ENCODE data around the gene C1QTNF8. TPM values are rescaled to one million over a fixed set of nuclear protein-coding genes. Genes with fewer than 3 reads are reported as not detected.

Gene C1QTNF8
- polyA plus RNA-seq, 1 donor (not counting 4 experiments of a cell fraction or from before 2014, with no cell fraction given), result not detected

GRCh38 chr16:1082266-1082951 is 13.6 kb downstream of the C1QTNF8 start:
- FAIRE-seq (no peak), DNase-seq (ENCODE audit: low read depth, low spot score) (no peak)
- H3K36me3 ChIP-seq (ENCODE audit: control insufficient read depth in 2 of 2, extremely low read depth in 1 of 2, insufficient read depth in 2 of 2, low read length in 2 of 2), result no peaks in the 10 kb centered on the region
- H3K9me1 ChIP-seq (ENCODE audit: control insufficient read depth, extremely low read depth, insufficient read depth, low read length), result no peaks in the 10 kb centered on the region
- no peaks in the 10 kb centered on the region for H3K79me2 ChIP-seq (ENCODE audit: control insufficient read depth, insufficient read depth, low read length)
- no peak overlapping the region for H3K9ac ChIP-seq (ENCODE audit: control insufficient read depth, extremely low read depth, insufficient read depth, low read length)
- no peak overlapping the region for H3K27ac ChIP-seq (ENCODE audit: control insufficient read depth, insufficient read depth, low read length)
- H3K27me3 ChIP-seq (ENCODE audit: control insufficient read depth, extremely low read depth, insufficient read depth, low read length), result peaks cover 19% of the 10 kb centered on the region
- no peak overlapping the region for H3K4me3 ChIP-seq (ENCODE audit: control insufficient read depth in 2 of 3, extremely low read depth in 1 of 3, insufficient read depth in 2 of 3, low read depth in 1 of 3, low read length in 3 of 3)
- H3K4me2 ChIP-seq (ENCODE audit: control insufficient read depth, extremely low read depth, insufficient read depth, low read depth, low read length), result no peak overlapping the region
- no peak overlapping the region for H2AFZ ChIP-seq (ENCODE audit: control insufficient read depth, low read length)
- TF ChIP-seq EZH2 (IDR thresholded peaks at IDR 0.05; ENCODE audit: low read length), result no peak
- TF ChIP-seq, protein P1, sequence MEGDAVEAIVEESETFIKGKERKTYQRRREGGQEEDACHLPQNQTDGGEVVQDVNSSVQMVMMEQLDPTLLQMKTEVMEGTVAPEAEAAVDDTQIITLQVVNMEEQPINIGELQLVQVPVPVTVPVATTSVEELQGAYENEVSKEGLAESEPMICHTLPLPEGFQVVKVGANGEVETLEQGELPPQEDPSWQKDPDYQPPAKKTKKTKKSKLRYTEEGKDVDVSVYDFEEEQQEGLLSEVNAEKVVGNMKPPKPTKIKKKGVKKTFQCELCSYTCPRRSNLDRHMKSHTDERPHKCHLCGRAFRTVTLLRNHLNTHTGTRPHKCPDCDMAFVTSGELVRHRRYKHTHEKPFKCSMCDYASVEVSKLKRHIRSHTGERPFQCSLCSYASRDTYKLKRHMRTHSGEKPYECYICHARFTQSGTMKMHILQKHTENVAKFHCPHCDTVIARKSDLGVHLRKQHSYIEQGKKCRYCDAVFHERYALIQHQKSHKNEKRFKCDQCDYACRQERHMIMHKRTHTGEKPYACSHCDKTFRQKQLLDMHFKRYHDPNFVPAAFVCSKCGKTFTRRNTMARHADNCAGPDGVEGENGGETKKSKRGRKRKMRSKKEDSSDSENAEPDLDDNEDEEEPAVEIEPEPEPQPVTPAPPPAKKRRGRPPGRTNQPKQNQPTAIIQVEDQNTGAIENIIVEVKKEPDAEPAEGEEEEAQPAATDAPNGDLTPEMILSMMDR (optimal IDR thresholded peaks at IDR 0.05 in 1 of 3, IDR thresholded peaks at IDR 0.05 in 1 of 3, conservative IDR thresholded peaks at IDR 0.05 in 1 of 3; ENCODE audit: extremely low read depth in 1 of 3, insufficient read depth in 2 of 3, low read length in 3 of 3), result no peak
- no peaks in the 10 kb centered on the region for H3K4me1 ChIP-seq (ENCODE audit: control insufficient read depth, extremely low read depth, insufficient read depth, low read length)
- peaks cover 5% of the 10 kb centered on the region for H3K9me3 ChIP-seq (ENCODE audit: control insufficient read depth, low read depth, low read length)
- dilution Hi-C loops (cut with MboI; ENCODE audit: extremely low pct_ligation_motif_present, low sequenced_read_pairs), result no loop called here
- H4K20me1 ChIP-seq (ENCODE audit: control insufficient read depth, extremely low read depth, insufficient read depth, low read length), result no peaks in the 10 kb centered on the region

DNA sequence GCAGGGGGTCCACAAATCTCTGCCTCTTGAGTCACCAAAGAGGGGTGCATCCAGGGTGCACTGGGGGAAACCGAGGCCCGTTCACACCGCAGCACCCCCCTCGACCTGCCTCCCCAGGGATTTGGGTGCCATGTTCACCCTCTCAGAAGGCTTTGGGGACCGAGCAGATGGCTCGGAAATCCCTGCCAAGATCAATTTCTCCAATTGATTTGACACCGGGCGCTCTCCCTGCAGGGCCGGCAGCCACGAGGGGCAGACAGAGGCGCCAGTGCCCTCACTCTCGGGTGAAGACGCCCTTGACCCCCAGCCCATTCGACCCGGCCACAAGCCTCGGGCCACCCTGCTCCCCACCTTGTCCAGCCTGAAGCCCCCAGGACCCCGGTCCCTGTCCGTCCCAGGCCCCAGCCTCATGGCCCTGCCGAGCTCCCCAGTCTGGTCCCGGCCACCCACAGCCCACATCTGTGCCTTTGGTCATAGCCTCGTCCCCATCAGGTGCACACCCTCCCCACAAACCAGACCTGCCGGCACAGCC is 14.2 kb downstream of the C1QTNF8 start:
- Histone ChIP-seq H3K4me3 (ENCODE audit: control insufficient read depth in 2 of 3, extremely low read depth in 1 of 3, insufficient read depth in 2 of 3, low read depth in 1 of 3, low read length in 3 of 3) (no peak overlapping the region), H3K79me2 (ENCODE audit: control insufficient read depth, insufficient read depth, low read length) (no peaks in the 10 kb centered on the region), H3K36me3 (ENCODE audit: control insufficient read depth in 2 of 2, extremely low read depth in 1 of 2, insufficient read depth in 2 of 2, low read length in 2 of 2) (no peaks in the 10 kb centered on the region), H3K9me1 (ENCODE audit: control insufficient read depth, extremely low read depth, insufficient read depth, low read length) (no peaks in the 10 kb centered on the region), H4K20me1 (ENCODE audit: control insufficient read depth, extremely low read depth, insufficient read depth, low read length) (no peaks in the 10 kb centered on the region), H3K27me3 (ENCODE audit: control insufficient read depth, extremely low read depth, insufficient read depth, low read length) (peaks cover 23% of the 10 kb centered on the region), H3K27ac (ENCODE audit: control insufficient read depth, insufficient read depth, low read length) (no peak overlapping the region), H3K4me2 (ENCODE audit: control insufficient read depth, extremely low read depth, insufficient read depth, low read depth, low read length) (no peak overlapping the region), H3K9ac (ENCODE audit: control insufficient read depth, extremely low read depth, insufficient read depth, low read length) (no peak overlapping the region), H3K4me1 (ENCODE audit: control insufficient read depth, extremely low read depth, insufficient read depth, low read length) (no peaks in the 10 kb centered on the region), H2AFZ (ENCODE audit: control insufficient read depth, low read length) (no peak overlapping the region), H3K9me3 (ENCODE audit: control insufficient read depth, low read depth, low read length) (peaks cover 5% of the 10 kb centered on the region)
- no peak for TF ChIP-seq EZH2 (IDR thresholded peaks at IDR 0.05; ENCODE audit: low read length)
- TF ChIP-seq, protein P1 (optimal IDR thresholded peaks at IDR 0.05 in 1 of 3, IDR thresholded peaks at IDR 0.05 in 1 of 3, conservative IDR thresholded peaks at IDR 0.05 in 1 of 3; ENCODE audit: extremely low read depth in 1 of 3, insufficient read depth in 2 of 3, low read length in 3 of 3), result no peak
- dilution Hi-C loops (cut with MboI; ENCODE audit: extremely low pct_ligation_motif_present, low sequenced_read_pairs), result no loop called here
- DNase-seq (ENCODE audit: low read depth, low spot score) (no peak), FAIRE-seq (no peak)
